ENCODE data around the gene MOB4. TPM values are rescaled to one million over a fixed set of nuclear protein-coding genes. Genes with fewer than 3 reads are reported as not detected.

MOB4 gene
- total RNA-seq, 1 experiment from 2014 or later = 31.1 TPM

DNA sequence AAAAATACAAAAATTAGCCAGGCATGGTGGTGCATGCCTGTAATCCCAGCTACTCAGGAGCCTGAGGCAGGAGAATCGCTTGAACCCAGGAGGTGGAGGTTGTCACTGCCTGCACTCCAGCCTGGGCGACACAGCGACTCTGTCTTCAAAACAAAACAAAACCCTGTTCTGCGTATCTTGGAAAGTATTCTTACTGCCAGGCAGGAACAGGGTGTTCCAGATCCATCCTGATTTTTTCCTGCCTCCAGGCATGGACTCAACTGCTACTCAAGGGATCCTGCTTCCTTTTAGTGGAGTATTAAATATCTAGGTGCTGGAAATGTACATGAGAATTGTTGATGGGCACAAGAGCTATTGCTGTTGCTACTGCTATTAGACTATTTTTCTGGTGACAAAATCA is 28.5 kb upstream of the MOB4 start:
- H3K4me1 ChIP-seq = no peaks in the 10 kb centered on the region
- peaks cover 9% of the 10 kb centered on the region for H3K9me3 ChIP-seq
- TF ChIP-seq, protein P1, sequence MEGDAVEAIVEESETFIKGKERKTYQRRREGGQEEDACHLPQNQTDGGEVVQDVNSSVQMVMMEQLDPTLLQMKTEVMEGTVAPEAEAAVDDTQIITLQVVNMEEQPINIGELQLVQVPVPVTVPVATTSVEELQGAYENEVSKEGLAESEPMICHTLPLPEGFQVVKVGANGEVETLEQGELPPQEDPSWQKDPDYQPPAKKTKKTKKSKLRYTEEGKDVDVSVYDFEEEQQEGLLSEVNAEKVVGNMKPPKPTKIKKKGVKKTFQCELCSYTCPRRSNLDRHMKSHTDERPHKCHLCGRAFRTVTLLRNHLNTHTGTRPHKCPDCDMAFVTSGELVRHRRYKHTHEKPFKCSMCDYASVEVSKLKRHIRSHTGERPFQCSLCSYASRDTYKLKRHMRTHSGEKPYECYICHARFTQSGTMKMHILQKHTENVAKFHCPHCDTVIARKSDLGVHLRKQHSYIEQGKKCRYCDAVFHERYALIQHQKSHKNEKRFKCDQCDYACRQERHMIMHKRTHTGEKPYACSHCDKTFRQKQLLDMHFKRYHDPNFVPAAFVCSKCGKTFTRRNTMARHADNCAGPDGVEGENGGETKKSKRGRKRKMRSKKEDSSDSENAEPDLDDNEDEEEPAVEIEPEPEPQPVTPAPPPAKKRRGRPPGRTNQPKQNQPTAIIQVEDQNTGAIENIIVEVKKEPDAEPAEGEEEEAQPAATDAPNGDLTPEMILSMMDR (IDR thresholded peaks at IDR 0.05; ENCODE audit: insufficient read depth in 1 of 2, low read depth in 1 of 2, low read length in 1 of 2, severe bottlenecking in 1 of 2, unreplicated experiment in 1 of 2) = no peak
- no TSS peak for BruUV-seq (replicated peaks)
- CTCF ChIA-PET = no interaction called here
- intact Hi-C loops (cut with micrococcal nuclease; ENCODE audit: unreplicated experiment) = no loop called here
- H3K36me3 Mint-ChIP-seq (ENCODE audit: insufficient read depth, unreplicated experiment) = peaks cover 94% of the 10 kb centered on the region
- peaks cover 2% of the 10 kb centered on the region; the same call in 1 of the 2 replicates for H3K36me3 ChIP-seq (ENCODE audit: control insufficient read depth, insufficient read depth, low read length)
- H3K27me3 ChIP-seq (replicated peaks; ENCODE audit: control insufficient read depth, insufficient read depth, low read length) = no peaks in the 10 kb centered on the region
- H3K9me3 Mint-ChIP-seq (ENCODE audit: unreplicated experiment) = peaks cover 10% of the 10 kb centered on the region
- H3K4me1 Mint-ChIP-seq (ENCODE audit: low read depth, unreplicated experiment) = no peaks in the 10 kb centered on the region
- POLR2A ChIA-PET = no interaction called here
- no peak overlapping the region for H3K4me3 ChIP-seq (ENCODE audit: low read depth, low read length)
- no peaks in the 10 kb centered on the region for H3K27me3 Mint-ChIP-seq (ENCODE audit: insufficient read depth, unreplicated experiment)
- H3K27ac Mint-ChIP-seq (ENCODE audit: unreplicated experiment) = no peak overlapping the region
- DNase-seq = no peak
- no peak overlapping the region for H3K4me3 Mint-ChIP-seq (ENCODE audit: unreplicated experiment)

DNA sequence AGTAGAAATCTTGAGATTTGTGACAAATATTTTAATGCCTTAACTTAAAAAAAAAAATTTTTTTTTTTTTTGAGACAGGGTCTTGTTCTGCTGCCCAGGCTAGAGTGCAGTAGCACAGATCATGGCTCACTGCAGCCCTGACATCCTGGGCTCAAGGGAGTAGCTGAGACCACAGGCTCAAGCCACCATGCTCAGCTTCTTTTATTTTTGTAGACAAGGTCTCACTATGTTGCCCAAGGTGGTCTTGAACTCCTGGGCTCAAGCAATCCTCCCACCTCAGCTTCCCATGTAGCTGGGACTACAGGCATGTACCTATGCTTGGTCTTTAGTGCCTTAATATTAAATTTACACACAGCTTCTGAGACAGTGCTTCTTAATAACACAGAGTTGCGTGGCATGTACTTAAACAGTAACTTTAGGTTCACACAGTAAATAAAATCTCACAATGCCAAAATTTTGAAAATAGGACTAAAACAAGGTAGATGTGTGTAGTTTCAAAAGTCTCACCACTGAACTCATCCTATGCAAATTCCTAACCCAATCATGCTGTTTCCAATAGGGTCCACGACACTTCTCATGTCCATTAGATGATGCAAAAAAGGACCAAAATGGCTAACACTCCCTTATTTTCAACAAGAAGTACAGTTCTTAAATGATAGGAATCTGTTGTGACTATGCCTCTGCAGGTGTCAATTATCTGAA is 20.3 kb upstream of the MOB4 start:
- intact Hi-C loops (cut with micrococcal nuclease; ENCODE audit: unreplicated experiment) = loop anchor here (5.0 kb wide), 1 partner anchor 282 kb away; no protein-coding TSS in a partner anchor
- Mint-ChIP-seq H3K27me3 (ENCODE audit: insufficient read depth, unreplicated experiment) (no peaks in the 10 kb centered on the region), H3K27ac (ENCODE audit: unreplicated experiment) (no peak overlapping the region), H3K36me3 (ENCODE audit: insufficient read depth, unreplicated experiment) (peaks cover 98% of the 10 kb centered on the region), H3K9me3 (ENCODE audit: unreplicated experiment) (no peaks in the 10 kb centered on the region), H3K4me1 (ENCODE audit: low read depth, unreplicated experiment) (no peaks in the 10 kb centered on the region), H3K4me3 (ENCODE audit: unreplicated experiment) (no peak overlapping the region)
- peaks cover 33% of the 10 kb centered on the region for H3K4me1 ChIP-seq
- POLR2A ChIA-PET = interaction anchor here (1.3 kb wide), 1 partner anchor 43 kb away, joined by 3 read pairs; the partner anchor contains the start of gene COQ10B
- H3K9me3 ChIP-seq = no peaks in the 10 kb centered on the region
- no TSS peak for BruUV-seq (replicated peaks)
- TF ChIP-seq, protein P1 (IDR thresholded peaks at IDR 0.05; ENCODE audit: insufficient read depth in 1 of 2, low read depth in 1 of 2, low read length in 1 of 2, severe bottlenecking in 1 of 2, unreplicated experiment in 1 of 2) = no peak
- no peaks in the 10 kb centered on the region for H3K27me3 ChIP-seq (replicated peaks; ENCODE audit: control insufficient read depth, insufficient read depth, low read length)
- no peak overlapping the region for H3K4me3 ChIP-seq (ENCODE audit: low read depth, low read length)
- no peak for DNase-seq
- H3K36me3 ChIP-seq (ENCODE audit: control insufficient read depth, insufficient read depth, low read length) = peaks cover 2% of the 10 kb centered on the region; the same call in 1 of the 2 replicates
- CTCF ChIA-PET = no interaction called here

DNA sequence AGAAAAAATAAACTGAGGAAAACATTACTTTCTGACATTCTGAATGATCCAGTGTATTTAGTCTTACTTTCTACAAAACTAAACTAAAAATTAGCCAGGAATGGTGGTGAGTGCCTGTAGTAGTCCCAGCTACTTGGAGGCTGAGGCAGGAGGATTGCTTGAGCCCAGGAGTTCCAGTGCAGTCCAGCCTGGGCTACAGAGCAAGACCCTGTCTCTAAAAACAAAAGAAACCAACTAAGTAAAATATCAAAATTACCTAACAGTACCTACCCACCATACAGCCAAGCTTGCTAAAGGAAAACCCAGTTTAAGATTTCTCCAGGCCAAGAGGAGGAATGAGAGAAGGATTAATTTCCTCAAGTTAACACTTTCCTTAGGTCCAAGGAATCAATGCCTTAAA is 19.2 kb upstream of the MOB4 start:
- no peak for DNase-seq
- TF ChIP-seq, protein P1 (IDR thresholded peaks at IDR 0.05; ENCODE audit: insufficient read depth in 1 of 2, low read depth in 1 of 2, low read length in 1 of 2, severe bottlenecking in 1 of 2, unreplicated experiment in 1 of 2) = no peak
- Histone ChIP-seq H3K4me3 (ENCODE audit: low read depth, low read length) (no peak overlapping the region), H3K36me3 (ENCODE audit: control insufficient read depth, insufficient read depth, low read length) (peaks cover 2% of the 10 kb centered on the region; the same call in 1 of the 2 replicates), H3K4me1 (peaks cover 33% of the 10 kb centered on the region), H3K9me3 (no peaks in the 10 kb centered on the region), H3K27me3 (replicated peaks; ENCODE audit: control insufficient read depth, insufficient read depth, low read length) (no peaks in the 10 kb centered on the region)
- POLR2A ChIA-PET = no interaction called here
- no peaks in the 10 kb centered on the region for H3K27me3 Mint-ChIP-seq (ENCODE audit: insufficient read depth, unreplicated experiment)
- H3K36me3 Mint-ChIP-seq (ENCODE audit: insufficient read depth, unreplicated experiment) = peaks cover 98% of the 10 kb centered on the region
- H3K4me1 Mint-ChIP-seq (ENCODE audit: low read depth, unreplicated experiment) = no peaks in the 10 kb centered on the region
- CTCF ChIA-PET = no interaction called here
- H3K27ac Mint-ChIP-seq (ENCODE audit: unreplicated experiment) = no peak overlapping the region
- BruUV-seq (replicated peaks) = no TSS peak
- no peaks in the 10 kb centered on the region for H3K9me3 Mint-ChIP-seq (ENCODE audit: unreplicated experiment)
- H3K4me3 Mint-ChIP-seq (ENCODE audit: unreplicated experiment) = peak overlapping the region; percentile 95
- intact Hi-C loops (cut with micrococcal nuclease; ENCODE audit: unreplicated experiment) = loop anchor here (5.0 kb wide), 1 partner anchor 281 kb away; no protein-coding TSS in a partner anchor
